ENCODE measurements around the gene ITPK1.

Gene ITPK1

DNA sequence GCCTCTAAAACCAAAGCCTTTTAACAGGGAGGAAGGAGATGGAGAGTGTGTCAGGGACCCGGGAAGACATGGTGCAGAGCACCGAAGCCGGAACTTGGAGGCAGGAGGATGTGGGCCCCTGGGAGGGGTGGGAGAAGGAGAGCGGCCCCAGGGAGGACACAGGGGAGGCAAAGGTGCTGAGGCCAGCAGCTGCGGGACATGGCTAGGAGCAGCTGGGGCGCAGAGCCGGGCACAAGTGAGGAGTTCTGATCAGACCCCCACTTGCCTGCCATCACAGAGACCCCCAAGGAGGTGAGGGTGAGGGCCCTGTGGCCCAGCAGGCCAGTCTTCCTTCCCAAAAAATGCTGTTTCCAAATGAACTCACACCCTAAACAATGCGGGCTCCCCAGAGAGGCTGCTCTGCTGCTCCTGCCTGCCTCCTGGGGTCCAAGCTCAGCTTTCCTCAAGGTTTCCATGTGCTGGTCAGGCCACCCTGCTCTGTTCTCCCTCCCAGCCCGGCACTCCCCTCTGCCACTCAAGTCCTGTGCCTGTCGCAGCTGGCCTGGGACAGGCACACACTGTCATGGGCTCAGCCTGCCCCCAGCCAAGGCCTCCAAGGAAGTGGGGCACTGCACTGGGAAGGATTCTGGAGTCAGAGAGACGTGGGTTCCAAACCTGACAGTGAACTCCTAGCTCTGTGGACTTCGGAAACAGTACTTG, 168.7 kb downstream of the ITPK1 start:
- no peak for DNase-seq

DNA sequence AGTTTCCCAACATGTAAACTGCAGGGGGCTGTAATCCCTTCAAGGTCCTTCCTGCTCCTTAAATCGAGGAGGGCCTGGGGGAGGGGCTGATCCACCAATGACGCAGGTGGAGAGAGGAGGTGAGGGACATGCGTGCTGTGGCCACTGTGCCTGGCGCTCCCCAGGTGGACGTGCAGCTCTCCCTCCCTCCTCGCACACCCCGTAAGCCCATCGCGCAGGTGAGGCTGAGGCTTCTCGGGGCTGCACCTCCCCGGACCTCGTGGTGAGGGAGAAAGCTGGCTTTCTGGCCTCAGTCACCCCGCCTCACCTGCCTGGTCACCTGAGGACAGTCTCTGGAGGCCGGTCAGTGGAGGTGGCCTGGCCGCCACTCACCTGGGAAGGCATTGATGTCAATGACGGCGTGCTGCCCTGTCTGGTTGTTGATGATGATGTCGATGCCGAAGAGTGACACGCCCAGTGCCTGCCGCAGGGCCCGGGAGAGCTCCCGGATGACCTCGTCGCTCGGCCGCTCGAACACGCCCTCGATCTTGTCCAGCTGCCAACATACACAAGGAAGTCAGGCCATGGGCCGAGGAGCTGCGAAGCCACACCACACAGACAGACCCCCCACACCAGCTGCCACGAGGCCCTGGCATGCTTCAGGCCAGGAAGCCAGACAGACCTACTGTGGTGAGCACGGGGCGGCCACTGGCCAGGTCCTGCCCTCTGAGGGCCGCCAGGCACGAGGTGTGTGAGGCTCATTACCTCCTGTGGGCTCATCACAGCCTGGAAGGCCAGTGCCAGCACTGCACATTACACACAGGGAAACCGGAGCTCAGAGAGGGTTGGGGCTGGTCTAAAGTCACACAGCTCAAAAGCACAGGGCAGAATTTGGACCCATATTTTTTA, 169.5 kb downstream of the ITPK1 start:
- DNase-seq: no peak

DNA sequence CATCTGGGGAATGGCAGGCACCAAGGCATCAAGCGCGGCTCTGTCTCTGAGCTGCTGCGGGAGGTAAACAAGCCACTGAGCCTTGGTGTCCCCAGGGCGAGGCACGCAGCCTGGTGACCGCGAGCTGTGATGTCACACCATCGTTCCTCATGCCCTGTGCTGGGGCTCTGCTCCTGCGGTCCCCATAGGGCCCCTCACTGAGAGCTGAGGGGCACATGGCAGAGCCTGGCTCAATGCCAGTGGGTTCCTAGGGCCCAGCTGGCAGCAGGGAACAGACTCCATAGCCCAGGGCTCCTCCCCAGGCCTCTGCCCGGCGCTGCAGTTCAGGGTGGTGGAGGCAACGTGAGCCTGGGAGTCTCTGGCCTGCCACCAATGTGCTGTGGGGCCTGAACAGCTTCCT, 170.2 kb downstream of the ITPK1 start:
- DNase-seq: peak; percentile 82

DNA sequence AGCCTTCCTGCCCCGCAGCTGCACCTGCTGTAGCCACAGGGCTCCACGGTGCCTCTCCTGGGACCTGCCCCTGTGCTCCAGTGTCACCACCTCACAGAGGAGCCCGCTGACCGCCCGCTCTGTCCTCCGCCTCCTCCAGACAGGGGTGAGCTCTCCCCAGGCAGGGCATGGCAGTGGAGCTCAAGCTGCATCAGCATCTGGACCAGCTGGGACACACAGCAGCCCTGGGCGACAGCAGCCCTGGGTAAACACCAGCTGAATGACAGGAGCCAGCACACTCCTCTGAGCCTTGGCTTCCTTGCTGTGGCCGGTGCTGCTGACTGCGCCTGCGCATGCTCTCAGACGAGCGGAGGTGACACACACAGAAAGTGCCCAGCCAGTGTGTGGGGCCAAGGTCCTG, 170.7 kb downstream of the ITPK1 start:
- peak; percentile 10 for DNase-seq

DNA sequence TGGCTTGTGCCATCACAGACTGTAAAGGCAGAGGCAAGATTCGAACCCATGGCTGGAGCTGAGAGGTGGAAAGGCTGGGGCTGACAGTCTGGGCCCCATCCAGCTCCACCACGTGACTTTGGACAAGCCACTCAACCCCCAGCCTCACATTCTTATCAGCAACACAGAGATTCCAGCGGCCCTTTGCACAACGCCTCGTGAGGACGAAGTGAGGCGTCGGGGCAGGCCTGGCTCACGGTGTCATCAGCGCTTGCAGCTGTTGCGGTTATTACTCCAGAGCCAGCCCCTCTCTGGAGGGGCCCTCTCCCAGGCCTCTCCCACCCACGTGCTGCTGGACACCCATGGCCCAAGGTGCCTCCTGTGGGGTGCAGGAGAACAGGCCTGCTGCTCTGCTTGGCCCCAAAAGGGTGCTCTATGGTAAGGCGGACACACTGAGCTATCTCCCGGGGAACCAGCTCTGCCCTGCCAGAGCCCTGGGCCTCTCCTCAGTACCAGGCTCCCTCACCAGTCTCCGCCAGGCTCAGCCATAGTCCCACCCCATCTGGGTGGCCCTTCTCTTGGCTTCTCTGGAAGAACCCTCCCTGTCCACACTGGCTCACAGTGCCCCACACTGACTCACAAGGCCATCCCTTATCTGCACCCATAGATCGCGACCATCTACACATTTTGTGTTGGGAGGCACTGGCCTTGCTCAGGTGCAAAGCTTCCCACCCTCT, 171.7 kb downstream of the ITPK1 start:
- no peak for DNase-seq

DNA sequence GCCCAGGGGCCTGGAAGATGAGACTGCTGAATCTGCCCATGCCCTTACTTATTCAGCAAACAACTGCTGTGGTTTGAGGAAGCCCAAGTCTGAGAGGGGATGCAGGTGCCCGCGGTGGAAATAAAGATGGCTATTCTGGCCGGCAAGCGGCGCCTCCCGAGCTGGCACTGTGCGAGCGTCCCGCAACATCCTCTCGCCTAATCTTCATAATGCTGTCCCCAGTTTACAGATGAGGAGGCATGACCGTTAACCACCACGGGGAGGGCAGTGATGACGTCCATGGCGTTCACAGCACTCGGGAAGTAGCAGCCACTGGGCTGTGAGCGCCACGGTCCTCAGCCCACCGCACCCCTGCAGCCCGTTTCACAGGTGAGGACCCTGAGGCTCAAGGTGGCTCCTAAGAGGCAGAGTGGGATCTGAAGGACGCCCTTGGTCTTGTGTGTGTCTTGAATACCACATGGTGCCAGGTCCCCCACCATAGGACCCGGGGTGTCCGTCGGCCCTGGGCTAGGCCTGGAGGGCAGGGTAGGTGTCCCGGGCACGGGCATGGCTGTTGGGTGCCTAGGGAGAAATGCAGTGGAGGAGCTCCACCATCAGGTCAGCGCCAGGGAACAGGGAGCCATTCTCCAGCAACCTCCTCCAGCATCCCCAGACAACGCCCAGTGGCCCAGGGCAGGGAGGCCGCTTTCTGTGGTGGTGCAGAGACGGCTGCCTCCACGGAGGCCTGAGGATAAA, 172.6 kb downstream of the ITPK1 start:
- DNase-seq: no peak

DNA sequence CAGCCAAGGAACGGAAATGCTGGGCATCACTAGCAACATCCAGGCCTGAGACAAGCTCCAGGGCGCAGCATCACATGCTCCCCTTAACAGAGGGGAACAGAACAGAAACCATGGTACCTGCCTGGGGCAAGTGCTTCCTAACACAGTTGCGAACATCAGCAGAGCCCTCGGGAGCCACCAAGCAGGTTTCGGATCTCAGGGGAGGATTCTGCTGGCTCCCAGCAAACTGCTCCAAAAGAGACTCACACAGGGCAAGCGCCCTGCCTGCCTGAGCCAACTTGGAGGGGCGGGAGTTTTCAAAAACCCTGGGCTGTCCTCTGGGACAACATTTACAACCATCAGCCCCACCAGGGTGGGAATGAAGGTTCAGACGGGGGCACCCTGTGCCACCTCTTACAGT, 173.1 kb downstream of the ITPK1 start:
- no peak for DNase-seq

DNA sequence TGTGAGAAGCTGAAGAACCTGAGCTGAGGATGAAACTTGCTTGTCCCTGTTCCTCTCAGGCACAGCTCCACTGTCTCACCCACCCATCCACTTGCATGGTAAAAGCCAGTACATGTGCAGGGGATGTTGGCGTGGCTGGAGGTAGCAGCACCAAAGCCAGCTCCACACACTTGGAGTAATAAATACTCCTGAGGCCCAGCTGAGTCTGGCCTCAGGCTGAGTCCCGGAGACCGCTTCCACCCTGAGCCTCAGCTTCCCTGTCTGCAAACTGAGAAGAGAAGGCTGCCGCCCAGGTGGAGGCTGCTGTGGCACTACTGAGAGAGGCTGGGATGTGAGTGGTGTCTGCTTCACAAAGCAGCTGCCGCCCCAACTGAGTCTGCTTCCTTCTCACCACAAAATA, 173.6 kb downstream of the ITPK1 start:
- no peak for DNase-seq

DNA sequence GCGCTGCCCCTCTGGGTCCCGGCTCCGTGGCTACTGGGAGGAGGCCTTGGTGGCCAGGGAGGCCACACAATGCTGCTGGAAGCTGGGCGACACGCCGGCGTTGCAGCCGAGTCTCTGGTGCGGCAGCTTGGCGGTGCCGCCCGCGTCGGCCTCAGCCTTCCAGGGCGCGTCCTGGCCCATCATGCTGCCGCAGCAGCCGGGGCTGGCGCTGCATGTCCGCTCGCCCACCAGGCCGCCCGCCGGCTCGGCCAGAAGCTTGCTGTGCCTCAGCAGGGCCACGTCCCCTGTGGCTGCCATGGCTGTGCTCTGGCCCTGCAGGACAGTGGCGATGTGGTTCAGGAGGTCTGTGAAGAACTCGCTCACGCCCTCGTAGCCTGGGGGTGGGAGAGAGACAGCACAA, 174.2 kb downstream of the ITPK1 start:
- DNase-seq: no peak

DNA sequence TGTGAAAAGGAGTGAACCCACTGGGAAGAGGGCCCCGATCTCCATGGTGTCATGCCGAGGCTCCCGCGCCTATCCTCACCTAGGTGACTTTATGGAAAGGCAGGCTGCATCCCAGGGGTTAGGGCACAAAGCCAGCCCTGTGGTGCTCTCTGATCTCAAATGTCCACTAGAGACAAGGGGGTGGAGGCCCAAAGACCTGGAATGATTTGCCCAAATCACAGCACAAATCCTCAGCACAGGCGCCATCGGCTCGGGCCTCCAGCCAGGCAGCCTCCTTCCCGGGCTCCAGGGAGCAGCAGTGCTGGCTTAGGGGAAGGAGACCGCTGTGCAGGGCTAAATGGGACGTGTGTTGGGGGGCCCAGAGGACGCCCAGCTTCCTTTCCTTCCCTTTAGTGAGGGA, 175.2 kb downstream of the ITPK1 start:
- no peak for DNase-seq

DNA sequence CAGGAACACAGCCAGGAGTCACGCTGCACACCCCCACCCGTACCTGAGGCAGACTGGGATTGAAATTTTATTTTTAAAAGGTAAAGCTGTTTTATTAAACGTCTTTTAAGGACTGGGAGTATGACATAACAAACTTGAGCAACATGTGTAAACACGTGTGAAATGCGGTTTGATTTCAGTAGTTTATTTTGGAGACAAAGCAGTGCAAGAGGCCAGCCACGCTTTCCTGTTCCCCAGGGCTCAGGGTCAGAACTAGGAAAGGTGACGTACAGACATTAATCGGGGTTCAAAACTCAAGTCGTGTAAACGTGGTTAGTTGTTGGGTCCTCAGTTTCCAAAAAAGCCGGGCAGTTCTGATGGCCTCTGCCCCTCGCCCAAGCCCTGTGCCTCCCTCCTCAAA, 176.0 kb downstream of the ITPK1 start:
- DNase-seq: no peak

DNA sequence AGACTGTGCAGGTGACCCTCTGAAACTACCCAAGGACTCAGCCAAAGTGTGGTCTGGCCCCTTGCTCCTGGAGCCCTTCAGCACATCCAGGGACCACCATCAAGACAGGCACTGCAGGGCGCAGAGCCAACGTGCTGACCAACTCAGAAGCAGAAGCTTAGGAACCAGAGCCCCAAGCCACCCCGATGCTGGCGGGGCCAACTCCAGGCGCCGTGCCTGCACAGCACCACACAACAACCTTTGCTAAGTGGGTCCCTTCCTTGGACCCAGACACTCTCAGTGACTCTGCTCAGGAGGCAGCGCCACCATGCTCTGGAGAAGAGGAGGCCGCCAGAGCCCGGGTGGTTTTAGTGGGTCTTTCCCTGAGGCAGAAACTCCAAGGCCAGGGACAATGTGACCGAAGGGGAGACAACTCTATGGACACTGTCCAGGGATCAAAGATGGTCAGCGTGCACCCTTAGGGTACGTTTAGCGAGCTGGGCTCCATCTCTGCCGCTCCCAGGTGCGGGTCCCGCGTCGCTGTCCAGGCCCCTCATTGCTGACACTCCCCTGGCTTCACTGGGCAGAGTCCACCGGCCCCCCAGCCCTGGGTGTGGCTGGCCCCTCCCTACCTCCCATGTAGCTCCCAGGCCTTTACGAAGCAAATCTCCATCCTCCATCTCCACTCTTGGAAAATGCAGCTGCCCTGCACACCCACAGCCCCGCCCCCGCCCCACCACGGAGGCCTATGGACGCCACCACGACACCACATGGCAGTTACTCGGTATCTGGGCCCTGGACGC, 176.6 kb downstream of the ITPK1 start:
- DNase-seq: no peak

DNA sequence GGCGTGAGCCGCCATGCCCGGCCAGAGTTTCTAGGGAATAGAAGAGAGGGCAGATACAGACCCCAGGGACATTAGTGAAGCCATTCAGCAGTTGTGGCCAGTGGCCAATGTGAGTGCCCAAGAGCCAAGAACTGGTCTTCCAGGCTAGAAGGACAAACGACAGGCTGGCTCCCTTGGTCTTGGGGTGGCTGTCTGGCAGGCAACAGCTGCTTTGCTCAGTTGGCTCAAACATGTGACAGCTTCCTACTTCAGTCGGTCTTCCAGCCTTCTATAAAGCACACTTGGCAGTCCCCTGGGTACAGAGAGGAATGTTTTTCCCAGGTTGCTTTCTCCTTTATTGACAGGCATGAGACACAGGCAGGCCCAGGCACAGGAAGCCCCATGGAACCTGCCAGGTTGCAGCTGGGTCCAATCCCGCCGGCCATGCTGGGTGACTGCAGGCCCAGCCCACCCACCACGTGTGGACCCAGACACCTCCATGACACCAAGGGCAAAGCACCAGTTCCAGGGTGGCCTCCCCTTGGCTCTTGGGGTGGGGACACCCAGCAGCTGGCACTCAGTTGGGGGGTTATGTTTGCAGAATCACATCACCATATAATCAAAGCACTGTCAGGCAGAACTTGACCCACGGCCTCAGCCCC, 177.4 kb downstream of the ITPK1 start:
- DNase-seq: peak; percentile 88

DNA sequence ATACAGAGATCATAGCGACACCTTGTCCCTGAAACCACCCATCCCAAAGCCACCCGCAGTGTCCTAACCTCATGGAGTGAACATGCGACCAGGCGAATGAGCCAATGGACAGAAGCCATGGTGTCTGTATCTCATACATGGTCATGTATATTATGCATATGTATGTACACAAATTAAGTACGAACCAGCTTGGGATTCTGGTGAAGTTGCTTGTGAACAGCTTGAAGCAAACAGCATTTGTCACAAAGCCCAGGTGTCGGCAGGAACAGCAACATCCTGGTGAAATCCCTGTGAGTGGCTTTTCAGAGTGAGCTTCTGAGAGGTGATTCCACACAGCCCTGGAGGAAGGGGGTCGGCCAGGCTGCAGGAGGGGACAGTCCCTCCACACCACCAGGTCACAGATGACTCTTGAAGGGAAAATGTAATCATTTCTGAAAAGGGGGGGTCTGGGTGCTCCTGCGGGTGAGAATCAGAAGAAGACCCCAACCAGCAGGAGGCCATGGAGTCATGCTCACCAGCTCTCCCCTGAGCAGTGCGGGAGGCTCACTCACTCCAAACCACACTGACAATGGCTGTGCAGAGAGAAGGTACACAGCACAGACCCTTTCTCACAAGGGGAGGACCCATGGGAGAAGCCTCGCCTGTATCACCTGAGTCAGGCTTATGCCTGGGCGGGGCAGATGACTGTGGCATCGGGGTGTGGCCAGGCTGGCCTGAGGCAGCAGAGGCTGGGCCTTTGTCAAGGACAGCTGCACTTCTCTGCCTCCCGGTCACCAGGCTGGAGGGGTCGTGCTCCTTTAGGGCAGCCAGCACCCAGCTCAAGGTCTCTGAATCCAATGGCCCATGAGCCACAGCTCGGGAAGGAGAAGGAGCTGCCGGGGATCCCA, 178.4 kb downstream of the ITPK1 start:
- DNase-seq: peak; percentile 16

DNA sequence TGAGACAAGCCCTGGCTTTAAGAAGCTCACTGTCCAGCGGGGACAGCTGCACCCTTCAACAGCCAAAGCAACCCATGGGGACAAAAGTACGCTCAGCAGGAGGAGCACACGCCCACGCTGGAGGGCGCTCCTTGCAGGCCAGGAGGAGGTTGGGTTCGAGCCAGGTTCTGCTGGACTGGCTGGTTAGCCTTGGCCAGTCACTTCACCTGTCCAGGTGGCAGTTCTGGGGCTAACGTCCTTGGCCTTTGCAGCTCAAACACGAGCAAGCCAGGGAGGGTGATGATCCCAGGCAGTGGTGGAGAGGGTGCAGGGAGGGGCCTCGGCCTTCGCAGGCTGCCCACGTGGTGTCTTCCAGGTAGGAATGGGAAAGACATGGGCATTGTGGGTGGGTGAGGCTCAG, 179.6 kb downstream of the ITPK1 start:
- DNase-seq: no peak

DNA sequence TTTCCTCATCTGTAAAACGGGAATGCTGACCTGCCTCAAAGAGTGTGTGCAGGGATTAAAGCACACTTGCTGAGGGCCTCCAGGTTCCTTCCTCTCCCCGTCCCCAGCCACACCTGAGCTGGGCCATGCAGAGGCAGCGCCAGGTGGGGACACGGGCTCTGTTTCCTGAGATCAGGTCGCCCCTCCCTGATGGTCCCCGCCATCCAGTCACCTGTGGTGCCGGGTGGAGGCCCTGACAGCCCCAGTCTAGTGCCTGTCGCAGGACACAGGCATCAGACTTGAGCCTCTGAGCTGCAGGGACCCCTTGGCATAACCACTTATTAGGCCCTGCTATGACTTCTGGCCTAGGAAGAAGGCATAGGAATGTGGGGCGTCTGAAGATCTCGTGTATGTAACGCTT, 180.3 kb downstream of the ITPK1 start:
- DNase-seq: no peak

DNA sequence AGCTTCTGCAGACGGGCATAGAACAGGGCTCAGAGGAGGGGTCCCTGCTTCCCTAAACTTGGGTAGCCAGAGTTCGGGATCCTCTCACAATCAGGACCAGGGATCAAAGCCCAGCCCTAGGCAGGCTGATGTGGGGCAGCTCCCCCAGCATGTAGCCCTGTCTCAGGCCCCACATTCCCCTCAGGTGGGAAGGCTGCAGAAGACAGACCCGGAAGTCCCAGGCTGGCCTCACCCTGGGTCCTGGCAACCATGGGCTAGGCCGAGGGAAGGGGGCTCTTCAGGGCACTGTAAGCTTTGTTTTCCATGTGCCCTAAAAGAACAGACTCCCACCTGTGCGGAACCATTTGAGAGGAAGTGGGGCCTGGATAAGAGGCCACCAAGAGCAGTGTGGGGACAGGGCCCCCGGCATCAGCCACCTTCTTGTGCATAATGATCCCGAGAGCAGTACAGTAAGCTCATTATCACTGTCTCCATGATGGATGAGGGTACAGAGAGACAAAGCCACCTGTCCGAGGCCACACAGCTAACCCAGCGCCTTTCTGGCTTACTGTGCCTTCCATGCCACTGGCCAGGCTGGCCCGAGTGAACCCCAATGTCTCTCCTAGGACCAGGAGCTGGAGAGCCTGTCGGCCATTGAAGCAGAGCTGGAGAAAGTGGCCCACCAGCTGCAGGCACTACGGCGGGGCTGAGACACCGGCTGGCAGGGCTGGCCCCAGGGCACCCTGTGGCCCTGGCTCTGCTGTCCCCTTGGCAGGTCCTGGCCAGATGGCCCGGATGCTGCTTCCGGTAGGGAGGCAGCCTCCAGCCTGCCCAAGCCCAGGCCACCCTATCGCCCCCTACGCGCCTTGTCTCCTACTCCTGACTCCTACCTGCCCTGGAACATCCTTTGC, 181.3 kb downstream of the ITPK1 start:
- DNase-seq: no peak

DNA sequence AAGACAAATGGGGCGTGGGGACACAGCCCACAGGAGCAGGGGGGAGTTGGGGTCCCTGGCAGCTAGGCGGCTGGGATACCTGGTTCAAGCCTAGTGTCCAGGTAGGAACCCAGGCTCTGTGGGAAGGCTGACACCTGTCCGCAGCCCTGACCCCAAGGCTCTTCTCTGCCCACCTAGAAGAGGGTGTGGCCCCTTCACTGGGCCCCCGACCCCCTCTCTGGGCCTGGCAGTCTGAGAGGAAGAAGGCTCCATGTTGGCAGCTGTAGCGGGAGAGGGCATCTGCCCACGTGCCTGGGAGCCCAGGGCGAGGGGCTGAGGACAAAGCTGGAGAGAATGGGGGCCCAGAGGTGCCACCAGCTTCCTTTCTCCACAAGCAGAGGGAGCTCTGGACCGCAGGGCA, 182.2 kb downstream of the ITPK1 start:
- no peak for DNase-seq

All from NCI-H2171 (cell line).